Measurements from ENCODE around the gene DENND2A. TPM values are rescaled to one million over a fixed set of nuclear protein-coding genes. Genes with fewer than 3 reads are reported as not detected.
"Not testable (repeated sequence)": the region's sequence is repeated elsewhere in the genome, so short reads cannot be mapped to it uniquely, and the experiment has no call there.

The DENND2A gene
- total RNA-seq, 6 donors from 2014 or later = 4.1 to 27.8 (median 12.1) TPM

DNA sequence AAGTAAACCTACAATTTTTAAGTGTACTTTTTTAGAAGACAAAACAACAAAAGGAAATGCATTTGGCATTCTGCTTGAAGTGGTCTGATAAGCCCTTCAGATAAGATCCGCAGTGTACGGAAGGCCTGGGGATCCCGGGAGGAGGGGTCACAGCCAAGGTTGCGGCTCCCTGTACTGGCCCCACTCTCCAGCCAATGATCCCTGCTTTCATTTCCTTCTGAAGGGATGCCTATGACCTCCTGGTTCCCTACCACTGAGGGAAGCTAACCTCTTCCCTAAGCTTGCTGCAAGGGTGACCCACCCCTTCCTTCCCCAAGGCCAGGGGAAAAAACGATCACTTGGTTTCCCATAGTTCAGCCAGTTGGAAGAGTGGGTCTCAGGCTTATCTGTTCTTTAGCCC lies 5.3 kb downstream of the DENND2A start:
- Histone ChIP-seq H3K4me1 (peaks cover 10 to 22% (median 18%) of the 10 kb centered on the region in 4 donors), H3K36me3 (no peaks in the 10 kb centered on the region), H3K27ac (peak overlapping the region in 3 of 4 donors; percentile 2 to 48 (median 25)), H3K9me3 (no peaks in the 10 kb centered on the region), H3K4me3 (no peak overlapping the region), H3K27me3 (peaks cover 0 to 8% (median 4%) of the 10 kb centered on the region in 4 donors)
- TF ChIP-seq POLR2A (IDR thresholded peaks at IDR 0.05) (no peak), EP300 (IDR thresholded peaks at IDR 0.05) (no peak), POLR2AphosphoS5 (IDR thresholded peaks at IDR 0.05) (no peak)
- TF ChIP-seq, protein P1, sequence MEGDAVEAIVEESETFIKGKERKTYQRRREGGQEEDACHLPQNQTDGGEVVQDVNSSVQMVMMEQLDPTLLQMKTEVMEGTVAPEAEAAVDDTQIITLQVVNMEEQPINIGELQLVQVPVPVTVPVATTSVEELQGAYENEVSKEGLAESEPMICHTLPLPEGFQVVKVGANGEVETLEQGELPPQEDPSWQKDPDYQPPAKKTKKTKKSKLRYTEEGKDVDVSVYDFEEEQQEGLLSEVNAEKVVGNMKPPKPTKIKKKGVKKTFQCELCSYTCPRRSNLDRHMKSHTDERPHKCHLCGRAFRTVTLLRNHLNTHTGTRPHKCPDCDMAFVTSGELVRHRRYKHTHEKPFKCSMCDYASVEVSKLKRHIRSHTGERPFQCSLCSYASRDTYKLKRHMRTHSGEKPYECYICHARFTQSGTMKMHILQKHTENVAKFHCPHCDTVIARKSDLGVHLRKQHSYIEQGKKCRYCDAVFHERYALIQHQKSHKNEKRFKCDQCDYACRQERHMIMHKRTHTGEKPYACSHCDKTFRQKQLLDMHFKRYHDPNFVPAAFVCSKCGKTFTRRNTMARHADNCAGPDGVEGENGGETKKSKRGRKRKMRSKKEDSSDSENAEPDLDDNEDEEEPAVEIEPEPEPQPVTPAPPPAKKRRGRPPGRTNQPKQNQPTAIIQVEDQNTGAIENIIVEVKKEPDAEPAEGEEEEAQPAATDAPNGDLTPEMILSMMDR (IDR thresholded peaks at IDR 0.05) = no peak
- DNase-seq (no peak), ATAC-seq (ENCODE audit: low FRiP score in 2 of 2) (no peak)
- 35 to 60% methylated on average over 5 of the region's 5 CpGs for WGBS, 2 donors

DNA sequence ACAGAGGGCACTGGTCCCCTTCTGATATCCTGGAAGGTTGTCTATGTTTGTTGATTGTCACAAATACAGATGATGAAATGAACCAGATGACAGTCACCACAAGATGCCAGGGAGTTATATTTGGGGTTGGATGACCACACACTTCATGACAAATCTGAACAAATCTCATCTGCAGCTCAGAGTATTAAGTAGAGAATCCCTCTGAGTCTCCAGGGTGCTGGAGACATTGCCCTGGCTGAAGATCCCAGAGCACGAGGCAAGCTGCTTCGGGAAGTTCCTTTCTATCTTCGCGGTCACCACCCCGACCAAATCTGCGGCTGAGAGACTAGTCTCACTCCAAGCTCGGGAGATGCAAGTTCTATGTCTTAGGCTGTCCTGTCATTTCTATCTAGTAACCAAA lies 9.0 kb downstream of the DENND2A start:
- DNase-seq (no peak), ATAC-seq (ENCODE audit: low FRiP score in 2 of 2) (peak in 1 of 2 donors; percentile 3)
- Histone ChIP-seq H3K4me3 (no peak overlapping the region), H3K27ac (peak overlapping the region; percentile 2 to 49 (median 39)), H3K27me3 (no peaks in the 10 kb centered on the region), H3K9me3 (no peaks in the 10 kb centered on the region), H3K4me1 (peaks cover 8 to 19% (median 12%) of the 10 kb centered on the region in 4 donors), H3K36me3 (no peaks in the 10 kb centered on the region)
- TF ChIP-seq POLR2AphosphoS5 (IDR thresholded peaks at IDR 0.05) (no peak), POLR2A (IDR thresholded peaks at IDR 0.05) (no peak), EP300 (IDR thresholded peaks at IDR 0.05) (no peak)
- TF ChIP-seq, protein P1 (IDR thresholded peaks at IDR 0.05) = no peak
- 74 to 82% methylated on average over 7 of the region's 7 CpGs for WGBS, 2 donors

DNA sequence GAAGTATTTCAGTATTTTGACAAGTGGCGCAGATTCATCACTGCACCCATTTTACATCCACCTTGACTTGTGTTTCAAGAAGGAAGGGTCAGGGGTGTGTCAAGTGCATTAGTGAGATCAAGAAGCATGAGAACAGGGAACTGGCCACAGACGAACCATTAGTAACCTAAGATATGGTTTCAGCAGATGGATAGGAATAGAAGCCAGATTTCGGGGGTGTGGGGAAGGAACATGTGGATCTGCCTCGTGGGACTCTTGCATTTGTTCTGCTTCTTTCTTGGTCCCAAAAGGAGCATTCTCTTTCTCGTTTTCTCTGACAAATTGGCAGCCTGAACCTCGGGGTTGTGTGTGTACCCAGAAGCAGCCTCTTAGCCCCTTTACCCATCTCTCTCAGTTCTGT lies 9.6 kb downstream of the DENND2A start:
- DNase-seq (no peak), ATAC-seq (ENCODE audit: low FRiP score in 2 of 2) (peak in 1 of 2 donors; percentile 48)
- no peak overlapping the region for H3K4me3 ChIP-seq
- TF ChIP-seq POLR2A (IDR thresholded peaks at IDR 0.05) (no peak), POLR2AphosphoS5 (IDR thresholded peaks at IDR 0.05) (no peak)
- TF ChIP-seq, protein P1 (IDR thresholded peaks at IDR 0.05) = no peak
- no peaks in the 10 kb centered on the region for H3K36me3 ChIP-seq
- H3K9me3 ChIP-seq = no peaks in the 10 kb centered on the region
- H3K27ac ChIP-seq = peak overlapping the region; percentile 13 to 49 (median 39)
- 67 to 73% methylated on average over 6 of the region's 6 CpGs for WGBS, 2 donors
- H3K4me1 ChIP-seq = peaks cover 8 to 20% (median 11%) of the 10 kb centered on the region in 4 donors
- no peaks in the 10 kb centered on the region for H3K27me3 ChIP-seq

DNA sequence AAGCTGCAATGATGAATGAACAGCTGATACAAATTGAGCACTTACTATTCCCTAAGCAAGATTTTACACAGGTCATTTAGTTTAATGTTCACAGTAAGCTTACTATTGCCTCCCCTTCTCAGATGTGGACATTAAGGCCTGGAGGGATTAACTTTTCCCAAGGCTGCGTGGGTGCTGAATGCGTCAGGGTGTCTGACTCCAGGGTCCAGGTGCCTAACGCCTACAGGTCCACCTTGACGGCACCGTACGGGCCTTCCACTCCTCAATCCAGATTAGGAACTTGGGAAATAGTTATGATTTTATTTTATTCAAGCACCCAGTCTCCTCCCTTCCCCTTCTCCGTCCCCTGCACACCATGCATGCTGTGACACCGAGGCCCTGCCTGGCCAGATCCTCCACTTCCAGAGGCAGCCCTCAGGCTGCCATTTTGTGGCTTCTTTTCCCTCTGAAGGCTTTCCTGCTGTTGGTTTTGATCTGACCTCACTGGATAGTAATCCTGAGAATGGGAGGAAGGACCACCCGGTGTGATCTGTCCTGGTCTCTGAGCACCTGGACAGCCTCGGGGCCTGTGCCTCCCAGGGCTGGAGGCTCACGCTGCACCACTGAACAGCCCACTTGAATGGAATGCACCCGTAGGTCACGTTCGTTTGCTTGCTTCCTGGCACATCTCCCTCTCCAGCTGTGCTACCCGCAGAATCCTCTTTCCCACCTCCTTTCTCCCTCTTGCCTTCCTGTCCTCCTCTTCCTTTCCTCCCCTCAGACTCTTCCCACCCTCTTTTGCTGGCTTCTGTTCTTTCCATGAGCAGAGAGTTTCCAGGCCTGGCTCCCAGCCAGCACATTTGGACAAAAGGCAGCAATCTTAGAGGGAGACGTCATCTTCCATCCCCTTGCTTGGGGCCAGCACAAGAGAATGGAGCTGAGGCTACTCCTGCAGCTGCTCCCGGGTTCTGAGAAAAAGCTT lies 14.4 kb downstream of the DENND2A start:
- H3K9me3 ChIP-seq = no peaks in the 10 kb centered on the region
- peak in 1 of 2 donors; percentile 46 for DNase-seq
- no peaks in the 10 kb centered on the region for H3K27me3 ChIP-seq
- no peak for TF ChIP-seq POLR2A (IDR thresholded peaks at IDR 0.05)
- no peak for TF ChIP-seq POLR2AphosphoS5 (IDR thresholded peaks at IDR 0.05)
- TF ChIP-seq EP300 (IDR thresholded peaks at IDR 0.05) = no peak
- TF ChIP-seq, protein P1 (IDR thresholded peaks at IDR 0.05) = no peak
- H3K4me3 ChIP-seq = no peak overlapping the region
- no peaks in the 10 kb centered on the region for H3K36me3 ChIP-seq
- WGBS, 2 donors = 61 to 70% methylated on average over 17 of the region's 17 CpGs
- peak overlapping the region in 2 of 4 donors; percentile 48 to 65 for H3K27ac ChIP-seq
- peak; percentile 54 to 88 for ATAC-seq (ENCODE audit: low FRiP score in 2 of 2)
- peaks cover 8 to 16% (median 9%) of the 10 kb centered on the region in 4 donors for H3K4me1 ChIP-seq

DNA sequence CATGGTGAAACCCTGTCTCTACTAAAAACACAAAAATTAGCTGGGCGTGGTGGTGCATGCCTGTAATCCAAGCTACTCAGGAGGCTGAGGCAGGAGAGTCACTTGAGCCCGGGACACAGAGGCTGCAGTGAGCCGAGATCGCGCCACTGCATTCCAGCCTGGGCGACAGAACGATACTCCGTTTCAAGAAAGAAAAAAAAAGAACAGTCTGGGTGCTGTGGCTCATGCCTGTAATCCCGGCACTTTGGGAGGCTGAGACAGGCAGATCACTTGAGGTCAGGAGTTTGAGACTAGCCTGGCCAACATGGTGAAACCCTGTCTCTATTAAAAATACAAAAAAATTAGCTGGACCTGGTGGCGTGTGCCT lies 15.4 kb downstream of the DENND2A start:
- H3K9me3 ChIP-seq; DNase-seq; H3K36me3 ChIP-seq; H3K27me3 ChIP-seq; H3K27ac ChIP-seq; ATAC-seq (ENCODE audit: low FRiP score in 2 of 2); H3K4me3 ChIP-seq: not testable (repeated sequence)
- 88 to 96% methylated on average over 10 of the region's 10 CpGs for WGBS, 2 donors
- H3K4me1 ChIP-seq = peaks cover 8 to 16% (median 9%) of the 10 kb centered on the region in 4 donors
